Neuron (in vitro differentiated cells): ENCODE results near the gene ATF1.

Source experiments
- H2AFZ ChIP-seq: one replicate; pipeline ENCODE4 v1.6.1; 2013; ENCODE audit warnings: low read depth, mild to moderate bottlenecking, inconsistent platforms, low read length, moderate library complexity
- H3K27me3 ChIP-seq: one replicate; pipeline ENCODE4 v1.6.1; 2013; ENCODE audit warnings: low read length; ENCODE audit not compliant: insufficient read depth
- H3K36me3 ChIP-seq: one replicate; pipeline ENCODE4 v1.6.1; 2013; ENCODE audit warnings: low read length; ENCODE audit not compliant: insufficient read depth
- H3K4me1 ChIP-seq: one replicate; pipeline ENCODE4 v1.6.1; 2013; ENCODE audit warnings: low read length; ENCODE audit not compliant: insufficient read depth
- H3K4me3 ChIP-seq: 2 replicates; pipeline ENCODE4 v1.5.1; 2013; ENCODE audit warnings: mild to moderate bottlenecking, low read length, moderate library complexity
- H3K9me3 ChIP-seq: one replicate; pipeline ENCODE4 v1.6.1; 2013; ENCODE audit warnings: low read length

ATF1 gene

DNA sequence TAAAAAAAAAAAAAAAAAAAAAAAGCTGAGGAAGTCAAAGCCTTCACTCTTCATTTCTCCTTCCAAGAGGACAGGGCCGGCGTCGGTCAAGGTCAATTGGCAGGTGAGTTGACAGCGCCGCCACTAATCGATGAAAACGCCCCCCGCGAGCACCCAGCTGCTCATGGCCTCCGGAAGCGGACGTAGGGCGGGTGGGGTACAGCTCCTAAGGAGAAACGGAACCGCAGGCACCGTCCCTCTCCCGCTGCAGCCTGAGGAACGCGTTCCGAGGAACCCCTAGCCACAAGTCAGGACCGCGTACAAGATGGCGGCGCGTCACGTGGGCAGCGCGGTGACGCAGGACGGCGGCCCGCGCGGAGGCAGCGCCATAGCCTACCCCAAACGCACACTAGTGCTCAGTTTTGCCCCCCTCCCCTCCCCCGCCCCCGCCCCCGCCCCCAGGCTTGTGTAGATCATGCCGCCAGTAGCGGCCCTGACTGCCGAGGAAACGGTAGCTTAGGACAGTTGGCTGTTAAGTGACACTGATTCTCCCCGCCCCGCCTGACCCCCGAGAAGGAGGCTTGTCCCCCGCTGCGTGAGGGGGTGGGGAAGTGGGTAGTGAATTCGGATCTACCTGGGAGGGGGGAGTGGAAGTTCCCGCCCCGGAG, at the start of gene ATF1:
TSS of gene ATF1 (plus strand) at position 463 of the 647 bp plus-strand sequence. CDS start 16,045 bp downstream, outside the sequence.
- H3K27me3 ChIP-seq, result no peaks in the 10 kb centered on the region
- H3K4me1 ChIP-seq, result peaks cover 13% of the 10 kb centered on the region
- peak within 1 kb of the TSS; percentile 11 for H2AFZ ChIP-seq
- peak within 1 kb of the TSS; percentile 81 for H3K4me3 ChIP-seq
- H3K9me3 ChIP-seq, result no peaks in the 10 kb centered on the region
- H3K36me3 ChIP-seq, result no peaks in the 10 kb centered on the region

DNA sequence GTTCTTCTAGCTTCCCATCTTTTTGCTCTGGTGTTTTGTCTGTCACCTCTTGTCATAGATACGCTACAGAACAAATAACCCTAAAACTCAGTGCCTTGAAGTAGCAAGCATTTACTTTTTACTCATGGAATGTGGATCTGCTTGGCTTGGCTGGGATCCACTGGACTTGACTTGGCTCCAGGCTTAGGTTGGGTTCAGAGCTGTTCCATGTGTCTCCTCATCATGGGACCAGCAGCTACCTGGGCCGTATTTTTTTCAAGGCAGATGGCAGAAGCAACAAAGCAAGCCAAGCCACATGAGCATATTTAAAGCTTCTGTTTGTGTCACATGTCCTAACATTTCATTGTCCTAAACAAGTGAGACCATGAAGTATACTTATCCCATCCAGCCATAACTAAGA, 48.7 kb upstream of the ATF1 start:
- Histone ChIP-seq H3K4me1 (no peaks in the 10 kb centered on the region), H3K36me3 (peaks cover 58% of the 10 kb centered on the region), H3K4me3 (no peak overlapping the region), H3K27me3 (no peaks in the 10 kb centered on the region), H3K9me3 (no peaks in the 10 kb centered on the region), H2AFZ (no peak overlapping the region)

DNA sequence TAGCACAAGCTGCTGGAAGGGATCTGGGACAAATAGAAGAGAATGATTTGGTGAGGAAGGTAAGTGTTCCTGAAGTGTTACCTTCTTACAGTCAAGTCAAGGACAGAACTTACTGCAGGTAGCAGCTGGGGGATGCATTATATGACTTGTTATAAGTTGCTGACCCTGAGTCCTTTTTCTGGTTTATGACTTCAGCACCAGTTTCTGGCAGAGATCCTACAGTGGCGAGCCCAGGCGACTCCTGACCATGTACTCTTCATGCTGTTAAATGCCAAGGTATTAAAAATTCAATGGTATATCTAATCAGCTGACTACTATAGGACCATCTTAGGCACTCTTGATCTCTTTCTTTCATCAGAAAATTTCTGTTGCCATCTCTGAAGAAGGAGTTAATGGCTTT, 45.1 kb upstream of the ATF1 start:
- H3K27me3 ChIP-seq, result no peaks in the 10 kb centered on the region
- H3K36me3 ChIP-seq, result peaks cover 69% of the 10 kb centered on the region
- no peak overlapping the region for H3K4me3 ChIP-seq

DNA sequence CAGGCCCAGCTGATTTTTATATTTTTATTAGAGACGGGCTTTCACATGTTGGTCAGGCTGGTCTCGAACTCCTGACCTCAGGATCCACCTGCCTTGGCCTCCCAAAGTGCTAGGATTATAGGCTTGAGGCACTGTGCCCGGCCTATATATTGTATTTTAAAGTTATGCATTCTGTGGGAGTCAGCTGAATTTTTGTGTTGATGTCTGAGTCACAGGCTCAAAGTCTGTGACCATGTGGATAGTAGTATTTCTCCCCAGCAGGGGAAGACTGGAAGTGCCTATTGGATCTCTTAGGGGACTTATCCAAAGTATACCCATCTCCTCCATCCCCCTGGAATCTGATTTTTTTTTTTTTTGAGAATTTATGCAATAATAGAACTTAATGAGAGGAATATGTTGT, 43.8 kb upstream of the ATF1 start:
- peaks cover 69% of the 10 kb centered on the region for H3K36me3 ChIP-seq
- H2AFZ ChIP-seq, result no peak overlapping the region
- no peaks in the 10 kb centered on the region for H3K27me3 ChIP-seq
- no peak overlapping the region for H3K4me3 ChIP-seq
- H3K9me3 ChIP-seq, result no peaks in the 10 kb centered on the region
- H3K4me1 ChIP-seq, result no peaks in the 10 kb centered on the region

More for the DNA sequence above, 45.1 kb upstream of the ATF1 start:
- no peak overlapping the region for H2AFZ ChIP-seq
- H3K4me1 ChIP-seq, result no peaks in the 10 kb centered on the region
- H3K9me3 ChIP-seq, result no peaks in the 10 kb centered on the region

DNA sequence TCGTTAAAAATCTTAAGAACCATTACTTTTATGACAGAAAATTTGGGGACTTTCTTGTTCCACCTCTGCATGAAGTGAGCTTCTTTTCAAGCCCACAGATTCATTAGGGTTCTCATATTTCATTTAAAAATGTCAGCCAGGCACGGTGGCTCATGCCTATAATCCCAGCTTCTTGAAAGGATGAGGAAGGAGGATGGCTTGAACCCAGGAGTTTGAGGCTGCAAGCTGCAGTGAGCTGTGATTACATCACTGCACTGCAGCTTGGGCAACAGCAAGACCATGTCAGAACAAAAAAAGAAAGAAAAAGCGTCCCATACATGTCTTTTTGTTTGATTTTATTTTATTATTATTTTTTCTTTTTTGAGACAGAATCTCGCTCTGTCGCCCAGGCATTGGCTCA, 43.4 kb upstream of the ATF1 start:
- H3K27me3 ChIP-seq, result no peaks in the 10 kb centered on the region
- no peak overlapping the region for H2AFZ ChIP-seq
- H3K4me1 ChIP-seq, result no peaks in the 10 kb centered on the region
- peaks cover 69% of the 10 kb centered on the region for H3K36me3 ChIP-seq
- H3K4me3 ChIP-seq, result no peak overlapping the region
- H3K9me3 ChIP-seq, result no peaks in the 10 kb centered on the region

DNA sequence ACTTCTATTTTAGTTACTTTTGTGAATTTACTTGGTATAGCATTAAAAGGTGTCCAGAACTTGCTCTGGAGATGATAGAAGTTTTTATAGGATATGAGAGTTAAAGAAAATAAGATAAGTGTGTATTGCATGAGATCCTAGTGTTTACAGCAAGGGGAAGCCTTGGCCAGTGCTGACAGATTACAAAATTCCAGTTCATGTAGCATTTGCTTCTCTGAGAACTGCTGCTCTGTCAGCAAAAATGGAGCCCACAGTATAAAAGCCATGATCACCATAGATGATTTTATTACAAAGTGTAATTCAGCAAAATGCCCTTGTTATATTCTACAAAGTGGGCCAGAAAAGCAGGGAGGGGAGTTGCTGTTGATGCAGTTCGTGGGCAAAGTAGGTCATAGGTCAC, 40.0 kb upstream of the ATF1 start:
- H3K9me3 ChIP-seq, result no peaks in the 10 kb centered on the region
- H2AFZ ChIP-seq, result no peak overlapping the region
- peaks cover 76% of the 10 kb centered on the region for H3K36me3 ChIP-seq
- no peak overlapping the region for H3K4me3 ChIP-seq
- H3K4me1 ChIP-seq, result no peaks in the 10 kb centered on the region
- no peaks in the 10 kb centered on the region for H3K27me3 ChIP-seq

DNA sequence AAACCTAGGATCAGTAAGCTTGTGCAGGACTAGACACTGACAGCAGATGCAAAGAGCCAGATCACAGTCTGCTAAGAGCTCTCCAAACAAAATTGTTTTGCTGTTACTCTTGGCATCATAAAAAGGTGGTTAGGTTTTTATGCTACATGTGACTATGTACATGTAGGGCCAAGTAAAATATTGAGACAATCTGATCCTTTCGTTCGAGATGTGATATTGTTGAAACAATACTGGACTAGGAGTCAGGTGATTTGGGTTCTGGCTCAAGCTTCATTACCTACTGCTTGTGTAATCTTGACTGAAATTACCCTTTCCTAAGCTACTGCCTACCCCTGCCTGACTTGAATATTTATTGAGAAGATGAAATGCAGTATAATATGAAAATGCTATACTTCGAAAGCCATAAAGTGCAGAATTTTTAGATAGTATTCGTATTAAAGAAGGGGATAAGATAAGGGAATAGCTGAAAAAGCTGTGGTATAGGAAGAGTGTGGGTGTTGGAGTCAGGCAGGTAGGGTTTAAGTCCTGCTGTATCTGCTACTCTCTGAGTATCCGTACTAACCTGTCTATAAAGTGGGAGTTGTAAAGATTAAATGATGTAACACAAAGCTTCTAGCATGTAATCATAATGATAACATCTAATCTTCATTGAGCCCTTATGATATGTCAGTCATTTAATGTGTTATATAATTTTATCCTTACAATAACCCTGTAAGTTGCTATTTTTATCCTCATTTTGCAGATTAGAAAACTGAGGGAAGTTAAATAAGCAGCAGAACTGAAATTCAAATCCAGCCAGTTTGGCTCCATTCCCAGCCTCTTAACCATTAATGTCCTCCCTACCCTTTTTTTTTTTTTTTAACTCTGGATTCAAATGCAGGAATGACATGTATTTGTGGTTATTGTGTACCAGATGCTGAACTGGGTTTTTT, 38.6 kb upstream of the ATF1 start:
- Histone ChIP-seq H3K9me3 (no peaks in the 10 kb centered on the region), H3K27me3 (no peaks in the 10 kb centered on the region), H3K36me3 (peaks cover 81% of the 10 kb centered on the region), H3K4me1 (no peaks in the 10 kb centered on the region), H3K4me3 (no peak overlapping the region), H2AFZ (no peak overlapping the region)

DNA sequence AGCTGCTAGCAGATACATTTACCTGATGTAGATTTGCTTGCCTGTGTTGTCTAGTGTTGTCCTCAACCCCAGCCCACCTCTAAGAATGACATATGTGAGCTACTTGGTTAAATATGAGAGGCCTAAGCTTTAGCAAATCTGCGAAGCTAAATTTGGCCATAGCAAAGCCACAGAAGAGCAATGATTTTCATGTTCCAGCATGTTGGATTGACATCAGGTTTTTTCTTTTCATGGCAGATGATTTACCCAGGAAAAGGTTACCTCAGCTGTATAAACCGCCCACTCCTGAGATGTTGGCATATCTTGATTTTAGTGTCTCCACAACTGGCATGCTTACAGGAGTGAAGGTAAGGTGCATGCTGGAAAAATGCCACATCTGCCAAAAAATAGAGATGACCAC, 36.4 kb upstream of the ATF1 start:
- H3K36me3 ChIP-seq, result peaks cover 84% of the 10 kb centered on the region
- no peak overlapping the region for H3K4me3 ChIP-seq
- no peaks in the 10 kb centered on the region for H3K27me3 ChIP-seq
- no peaks in the 10 kb centered on the region for H3K9me3 ChIP-seq
- no peaks in the 10 kb centered on the region for H3K4me1 ChIP-seq
- no peak overlapping the region for H2AFZ ChIP-seq

DNA sequence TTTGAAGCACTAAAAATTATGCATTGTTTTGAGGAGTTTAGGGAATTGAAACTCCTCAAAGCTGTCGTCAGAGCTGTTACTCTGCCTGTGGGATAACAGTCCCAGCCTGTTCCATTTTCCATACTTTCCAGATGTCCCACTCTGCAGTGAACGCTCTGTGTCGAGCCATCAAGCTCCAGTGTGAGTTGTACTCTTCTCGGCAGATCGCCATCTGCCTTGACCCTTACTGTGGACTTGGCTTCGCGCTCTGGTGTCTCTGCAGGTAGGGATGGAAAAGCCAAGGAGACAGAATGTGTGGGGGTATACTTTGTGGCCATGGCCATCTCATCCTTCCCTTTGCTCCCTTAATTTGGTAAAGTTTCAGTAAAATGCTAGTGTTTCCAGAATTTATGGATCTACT, 35.5 kb upstream of the ATF1 start:
- Histone ChIP-seq H3K4me1 (peaks cover under 1% of the 10 kb centered on the region), H3K36me3 (peaks cover 82% of the 10 kb centered on the region), H3K27me3 (no peaks in the 10 kb centered on the region), H2AFZ (no peak overlapping the region), H3K4me3 (no peak overlapping the region), H3K9me3 (no peaks in the 10 kb centered on the region)

DNA sequence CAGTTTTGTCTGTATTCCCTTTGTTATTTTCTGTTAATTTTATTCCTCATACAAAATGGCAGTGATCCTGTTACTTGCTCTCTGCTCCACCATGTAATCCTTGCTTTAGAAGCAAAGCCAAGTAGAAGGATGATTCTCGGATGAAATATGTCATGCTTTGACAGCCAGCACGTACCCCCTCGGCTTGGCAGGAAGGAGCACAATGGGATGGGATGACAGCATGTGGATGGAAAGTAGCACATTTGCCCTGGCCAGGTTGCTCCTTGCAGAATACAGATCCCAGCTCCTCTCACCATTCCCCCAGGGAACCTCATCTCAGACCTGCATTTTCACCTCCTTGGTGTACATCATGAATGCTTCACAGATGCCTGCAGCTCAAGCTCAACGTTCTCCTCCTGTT, 35.1 kb upstream of the ATF1 start:
- no peaks in the 10 kb centered on the region for H3K27me3 ChIP-seq
- no peaks in the 10 kb centered on the region for H3K9me3 ChIP-seq
- H3K4me1 ChIP-seq, result peaks cover 5% of the 10 kb centered on the region
- H3K36me3 ChIP-seq, result peaks cover 82% of the 10 kb centered on the region
- no peak overlapping the region for H2AFZ ChIP-seq
- no peak overlapping the region for H3K4me3 ChIP-seq

DNA sequence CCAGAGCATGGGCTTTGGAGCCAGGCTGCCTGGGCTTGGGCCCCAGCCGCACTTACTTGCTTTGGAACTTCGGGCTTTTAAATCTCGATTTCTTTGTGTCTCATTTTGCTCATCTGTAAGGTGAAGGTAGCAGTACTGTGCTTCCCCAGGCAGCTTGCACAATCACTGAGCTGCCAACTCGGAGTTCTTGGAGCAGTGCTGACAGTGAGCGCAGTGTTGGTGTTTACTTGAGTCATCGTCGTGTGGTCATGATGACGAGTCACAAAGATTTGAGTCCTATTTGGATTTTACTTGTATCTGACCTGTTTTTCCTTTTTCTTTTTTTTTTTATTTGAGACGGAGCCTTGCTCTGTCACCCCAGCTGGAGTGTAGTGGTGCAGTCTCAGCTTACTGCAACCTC, 31.3 kb upstream of the ATF1 start:
- no peak overlapping the region for H3K4me3 ChIP-seq
- H3K27me3 ChIP-seq, result no peaks in the 10 kb centered on the region
- no peak overlapping the region for H2AFZ ChIP-seq
- peaks cover 78% of the 10 kb centered on the region for H3K36me3 ChIP-seq
- H3K4me1 ChIP-seq, result peaks cover 5% of the 10 kb centered on the region
- no peaks in the 10 kb centered on the region for H3K9me3 ChIP-seq

DNA sequence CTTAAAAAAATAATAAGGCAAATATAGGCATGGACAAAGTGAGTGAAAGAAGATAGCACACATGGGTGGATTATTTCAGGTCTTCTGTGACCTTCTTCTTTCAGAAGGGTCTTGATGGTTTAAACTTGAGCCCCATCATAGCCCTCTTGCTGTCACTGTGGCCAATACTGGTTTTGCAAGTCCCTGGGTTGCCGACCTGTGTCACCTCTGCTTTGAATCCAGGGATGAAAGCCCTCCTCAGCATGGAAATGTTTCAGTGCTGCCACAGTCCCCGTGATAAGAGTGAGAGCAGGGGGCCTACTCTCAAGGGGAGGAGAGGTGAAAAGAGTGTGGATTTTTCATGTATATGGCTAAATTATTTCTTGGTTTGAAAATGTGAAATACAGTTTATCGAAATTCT, 30.2 kb upstream of the ATF1 start:
- H3K27me3 ChIP-seq, result no peaks in the 10 kb centered on the region
- peaks cover 76% of the 10 kb centered on the region for H3K36me3 ChIP-seq
- H3K4me3 ChIP-seq, result no peak overlapping the region
- H3K9me3 ChIP-seq, result no peaks in the 10 kb centered on the region
- no peak overlapping the region for H2AFZ ChIP-seq
- H3K4me1 ChIP-seq, result peaks cover 5% of the 10 kb centered on the region

DNA sequence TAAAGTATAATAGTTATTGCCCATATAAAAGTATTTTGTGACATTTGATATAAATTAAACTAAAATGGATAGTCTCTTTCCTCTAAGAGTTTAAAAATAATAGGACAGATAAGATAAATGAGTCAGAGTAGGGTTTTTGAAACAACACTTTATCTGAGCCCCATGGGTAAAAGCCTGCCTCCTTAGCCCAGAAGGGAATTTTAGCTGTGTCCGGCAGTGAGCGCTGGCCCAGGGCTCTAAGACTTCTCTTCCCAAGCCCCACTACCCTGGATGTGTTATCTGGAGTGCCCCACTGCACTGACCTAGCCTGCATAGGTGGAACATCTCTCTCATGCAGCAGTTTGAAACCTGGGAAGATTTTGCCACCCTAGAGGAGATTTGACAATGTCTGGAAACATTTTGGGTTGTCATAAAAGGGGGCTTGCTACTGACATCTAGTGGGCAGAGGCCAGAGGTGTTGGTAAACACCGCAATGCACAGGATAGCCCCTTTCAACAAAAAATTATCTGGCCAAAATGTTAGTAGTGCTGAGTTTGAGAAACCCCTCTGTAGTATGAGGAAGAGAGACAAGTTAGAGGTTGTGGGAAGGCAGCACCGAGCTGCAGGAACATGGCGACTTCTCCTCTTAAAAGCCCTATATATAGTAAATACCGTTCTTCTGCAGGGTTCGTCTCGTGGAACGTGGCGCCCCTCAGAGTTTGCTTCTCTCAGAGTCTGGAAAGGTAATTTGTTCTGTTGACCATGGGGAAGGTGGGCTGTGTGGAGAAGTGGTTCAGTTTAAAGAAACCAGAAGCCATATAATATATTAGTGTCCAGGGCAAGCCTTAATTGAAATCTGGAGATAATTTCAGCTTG, 29.3 kb upstream of the ATF1 start:
- Histone ChIP-seq H3K4me1 (peaks cover 5% of the 10 kb centered on the region), H2AFZ (no peak overlapping the region), H3K27me3 (no peaks in the 10 kb centered on the region), H3K9me3 (no peaks in the 10 kb centered on the region), H3K36me3 (peaks cover 78% of the 10 kb centered on the region), H3K4me3 (no peak overlapping the region)
